ENCODE measurements around the gene PTPRK.
A peak's percentile ranks its signal among the peaks of the same experiment; 100 is the strongest.
"Not testable (repeated sequence)": the region's sequence is repeated elsewhere in the genome, so short reads cannot be mapped to it uniquely, and the experiment has no call there.

PTPRK gene

GRCh38 chr6:127952831-127953230, 567.6 kb downstream of the PTPRK start:
- no peak for DNase-seq (ENCODE audit: low spot score)

- DNase-seq (ENCODE audit: low spot score) = no peak
Measured at GRCh38 chr6:127952176-127952575, 568.2 kb downstream of the PTPRK start.

GRCh38 chr6:127951172-127951917, 569.1 kb downstream of the PTPRK start:
- DNase-seq (ENCODE audit: low spot score) = no peak

- DNase-seq (ENCODE audit: low spot score) = no peak
Measured at GRCh38 chr6:127950566-127951145, 569.7 kb downstream of the PTPRK start.

GRCh38 chr6:127949251-127949650, 571.1 kb downstream of the PTPRK start:
- DNase-seq (ENCODE audit: low spot score) = no peak

- no peak for DNase-seq (ENCODE audit: low spot score)
Measured at GRCh38 chr6:127946388-127946787, 574.0 kb downstream of the PTPRK start.

- no peak for DNase-seq (ENCODE audit: low spot score)
Measured at GRCh38 chr6:127945434-127946097, 574.8 kb downstream of the PTPRK start.

- DNase-seq (ENCODE audit: low spot score) = no peak
Measured at GRCh38 chr6:127941228-127941627, 579.2 kb downstream of the PTPRK start.

GRCh38 chr6:127939442-127940066, 580.8 kb downstream of the PTPRK start:
- DNase-seq (ENCODE audit: low spot score) = no peak

GRCh38 chr6:127938701-127939100, 581.7 kb downstream of the PTPRK start:
- DNase-seq (ENCODE audit: low spot score) = peak; percentile 8

GRCh38 chr6:127937747-127938146, 582.7 kb downstream of the PTPRK start:
- no peak for DNase-seq (ENCODE audit: low spot score)

GRCh38 chr6:127937102-127937501, 583.3 kb downstream of the PTPRK start:
- DNase-seq (ENCODE audit: low spot score) = no peak

- DNase-seq (ENCODE audit: low spot score) = no peak
Measured at GRCh38 chr6:127934956-127935355, 585.4 kb downstream of the PTPRK start.

GRCh38 chr6:127933852-127934840, 586.3 kb downstream of the PTPRK start:
- DNase-seq (ENCODE audit: low spot score) = no peak

GRCh38 chr6:127933137-127933536, 587.3 kb downstream of the PTPRK start:
- no peak for DNase-seq (ENCODE audit: low spot score)

GRCh38 chr6:127932708-127933107, 587.7 kb downstream of the PTPRK start:
- no peak for DNase-seq (ENCODE audit: low spot score)

GRCh38 chr6:127926441-127926840, 594.0 kb downstream of the PTPRK start:
- not testable (repeated sequence) for DNase-seq (ENCODE audit: low spot score)

GRCh38 chr6:127924440-127924839, 596.0 kb downstream of the PTPRK start:
- no peak for DNase-seq (ENCODE audit: low spot score)

GRCh38 chr6:127924031-127924430, 596.4 kb downstream of the PTPRK start:
- DNase-seq (ENCODE audit: low spot score) = no peak

- no peak for DNase-seq (ENCODE audit: low spot score)
Measured at GRCh38 chr6:127923135-127923534, 597.3 kb downstream of the PTPRK start.

- no peak for DNase-seq (ENCODE audit: low spot score)
Measured at GRCh38 chr6:127921982-127922381, 598.4 kb downstream of the PTPRK start.

- DNase-seq (ENCODE audit: low spot score) = no peak
Measured at GRCh38 chr6:127920804-127921203, 599.6 kb downstream of the PTPRK start.
